Measurements from ENCODE around the gene CDH4.
A peak's percentile ranks its signal among the peaks of the same experiment; 100 is the strongest.

Gene CDH4

DNA sequence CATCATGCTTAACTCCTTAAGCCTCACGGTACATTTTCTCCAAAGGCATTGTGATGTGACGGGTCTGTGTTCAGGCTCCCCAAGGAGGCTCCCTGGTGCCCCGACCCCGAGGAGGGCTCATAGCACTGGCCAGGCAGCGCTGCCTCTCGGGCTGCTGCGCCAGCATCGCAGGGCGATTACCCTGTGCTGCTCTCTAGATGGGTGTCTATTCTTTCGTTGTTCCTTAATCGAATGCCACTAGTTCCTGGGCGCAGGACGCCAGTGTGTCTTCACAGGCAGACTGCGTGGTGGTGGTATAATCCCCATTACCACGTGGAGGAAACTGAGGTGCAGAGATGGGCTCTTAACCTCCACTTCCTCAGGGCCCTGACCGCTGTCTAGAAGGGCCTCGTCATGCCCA, 267.4 kb downstream of the CDH4 start:
- DNase-seq (ENCODE audit: low spot score) = no peak

- no peak for DNase-seq (ENCODE audit: low spot score)
Measured at GRCh38 chr20:61520076-61520892, 268.2 kb downstream of the CDH4 start.

DNA sequence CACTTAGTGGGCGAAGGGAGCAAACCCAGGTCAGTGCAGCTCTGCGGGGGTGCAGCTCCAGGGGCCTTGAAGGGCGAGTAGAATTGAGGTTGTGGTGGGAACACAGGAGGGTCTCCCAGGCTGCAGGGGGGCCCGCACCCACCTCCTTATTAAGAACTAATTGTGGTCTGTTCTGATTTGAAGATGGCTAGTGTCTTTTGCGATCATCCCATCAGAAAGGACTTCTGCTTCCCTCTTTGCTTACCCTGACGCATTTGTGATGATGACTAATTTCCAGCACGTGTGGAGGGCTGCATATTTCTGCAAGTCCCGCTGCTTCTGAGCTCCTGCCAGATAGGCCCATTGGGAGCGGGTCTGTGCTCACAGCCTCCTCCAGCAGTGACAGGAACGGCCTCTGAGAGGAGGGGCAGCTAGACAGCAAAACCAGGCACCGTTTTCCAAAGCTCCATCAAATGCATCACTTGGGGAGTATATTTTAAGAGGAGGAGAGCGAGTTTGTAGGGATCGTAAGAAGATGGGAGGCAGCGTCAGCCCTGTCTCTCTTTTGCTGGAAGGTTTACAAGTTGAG, 268.9 kb downstream of the CDH4 start:
- DNase-seq (ENCODE audit: low spot score) = no peak

DNA sequence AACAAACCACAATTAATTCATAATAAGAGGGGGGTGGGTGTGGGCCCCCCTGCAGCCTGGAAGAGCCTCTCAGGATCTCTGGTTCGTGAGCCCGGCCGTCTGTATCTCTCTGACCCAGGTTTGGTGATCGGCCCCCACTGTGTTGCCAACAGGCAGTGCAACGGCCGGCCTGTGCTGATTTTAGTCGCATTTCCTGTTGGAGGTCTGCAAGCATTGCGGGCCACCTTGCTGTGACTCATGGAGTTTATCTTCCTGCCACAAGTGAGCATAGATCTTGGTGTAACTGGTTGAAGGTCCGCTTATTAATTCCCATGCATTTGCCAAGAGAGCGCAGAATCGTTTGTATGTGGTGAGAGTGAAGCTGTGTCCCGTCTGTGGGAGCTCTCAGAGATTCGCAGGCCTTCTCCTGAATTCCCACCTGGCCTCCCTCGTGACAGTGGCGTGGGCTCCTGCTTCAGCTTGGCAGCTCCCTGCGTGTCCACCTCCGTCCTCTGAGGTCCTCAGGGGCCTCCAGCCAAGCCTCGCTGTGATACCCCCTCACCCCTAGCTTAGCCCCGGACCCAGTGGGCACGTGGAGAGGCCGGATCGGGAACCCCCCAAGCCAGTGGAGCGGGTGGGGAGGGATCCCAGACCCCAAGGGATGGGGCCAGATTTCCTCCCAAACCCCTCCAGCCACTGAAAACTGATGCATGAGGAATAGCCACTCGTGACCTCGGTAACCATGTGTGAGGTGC, 269.8 kb downstream of the CDH4 start:
- no peak for DNase-seq (ENCODE audit: low spot score)

- DNase-seq (ENCODE audit: low spot score) = no peak
Measured at GRCh38 chr20:61522498-61523090, 270.5 kb downstream of the CDH4 start.

DNA sequence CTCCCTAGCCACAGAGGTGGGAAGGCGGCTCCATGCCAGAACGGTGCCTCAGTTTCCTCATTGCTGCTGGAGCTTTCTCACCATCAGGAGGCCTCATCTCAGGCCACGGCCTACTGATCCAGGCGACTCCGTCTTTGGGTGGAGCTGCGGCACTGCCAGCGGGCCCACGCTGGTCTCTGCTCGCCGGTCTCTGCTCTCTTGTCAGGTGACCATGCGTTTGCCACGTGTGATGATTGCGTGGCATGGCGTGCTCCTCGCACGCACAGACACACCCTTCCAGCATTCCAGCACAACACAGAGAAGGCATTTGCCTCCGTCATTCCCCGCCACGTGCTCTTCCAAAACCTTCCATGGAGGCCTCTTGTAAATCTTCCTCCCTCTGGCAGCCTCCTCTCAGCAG, 271.1 kb downstream of the CDH4 start:
- no peak for DNase-seq (ENCODE audit: low spot score)

GRCh38 chr20:61524951-61525666, 273.0 kb downstream of the CDH4 start:
- DNase-seq (ENCODE audit: low spot score) = no peak

DNA sequence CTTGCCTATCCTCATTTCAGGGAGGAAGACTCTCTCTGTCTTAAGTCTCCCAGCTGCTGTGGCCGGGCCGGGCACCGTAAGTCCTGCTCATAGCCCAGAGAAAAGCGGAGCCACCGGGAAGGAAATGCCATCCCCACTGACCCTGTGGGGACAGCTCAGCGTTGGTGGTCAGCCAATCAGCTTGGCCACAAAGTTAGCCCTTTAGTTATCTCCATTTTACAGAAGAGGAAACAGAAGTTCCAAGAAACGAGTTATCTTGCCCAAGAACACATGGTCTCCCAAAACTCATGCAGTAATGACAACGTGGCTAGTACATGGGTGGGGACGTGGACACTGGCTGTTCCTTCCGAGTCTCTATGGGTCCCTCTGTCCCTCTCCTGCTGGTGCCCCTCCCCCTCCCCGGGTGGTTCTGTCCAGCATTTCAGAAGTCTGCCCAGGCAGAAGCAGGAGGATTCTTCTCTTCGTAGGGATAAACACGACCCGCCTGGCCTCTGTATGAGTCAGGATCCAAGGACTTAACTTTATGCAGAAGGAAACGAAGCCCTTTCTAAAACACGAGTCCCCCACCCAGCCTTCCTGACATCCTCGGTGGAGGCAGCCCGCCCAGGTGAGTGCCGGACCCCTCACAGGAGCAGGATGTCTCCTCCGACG, 273.8 kb downstream of the CDH4 start:
- DNase-seq (ENCODE audit: low spot score) = no peak

- DNase-seq (ENCODE audit: low spot score) = no peak
Measured at GRCh38 chr20:61526907-61527306, 274.8 kb downstream of the CDH4 start.

- no peak for DNase-seq (ENCODE audit: low spot score)
Measured at GRCh38 chr20:61527626-61528025, 275.6 kb downstream of the CDH4 start.

- DNase-seq (ENCODE audit: low spot score) = no peak
Measured at GRCh38 chr20:61528591-61528990, 276.5 kb downstream of the CDH4 start.

- DNase-seq (ENCODE audit: low spot score) = no peak
Measured at GRCh38 chr20:61529354-61529753, 277.3 kb downstream of the CDH4 start.

DNA sequence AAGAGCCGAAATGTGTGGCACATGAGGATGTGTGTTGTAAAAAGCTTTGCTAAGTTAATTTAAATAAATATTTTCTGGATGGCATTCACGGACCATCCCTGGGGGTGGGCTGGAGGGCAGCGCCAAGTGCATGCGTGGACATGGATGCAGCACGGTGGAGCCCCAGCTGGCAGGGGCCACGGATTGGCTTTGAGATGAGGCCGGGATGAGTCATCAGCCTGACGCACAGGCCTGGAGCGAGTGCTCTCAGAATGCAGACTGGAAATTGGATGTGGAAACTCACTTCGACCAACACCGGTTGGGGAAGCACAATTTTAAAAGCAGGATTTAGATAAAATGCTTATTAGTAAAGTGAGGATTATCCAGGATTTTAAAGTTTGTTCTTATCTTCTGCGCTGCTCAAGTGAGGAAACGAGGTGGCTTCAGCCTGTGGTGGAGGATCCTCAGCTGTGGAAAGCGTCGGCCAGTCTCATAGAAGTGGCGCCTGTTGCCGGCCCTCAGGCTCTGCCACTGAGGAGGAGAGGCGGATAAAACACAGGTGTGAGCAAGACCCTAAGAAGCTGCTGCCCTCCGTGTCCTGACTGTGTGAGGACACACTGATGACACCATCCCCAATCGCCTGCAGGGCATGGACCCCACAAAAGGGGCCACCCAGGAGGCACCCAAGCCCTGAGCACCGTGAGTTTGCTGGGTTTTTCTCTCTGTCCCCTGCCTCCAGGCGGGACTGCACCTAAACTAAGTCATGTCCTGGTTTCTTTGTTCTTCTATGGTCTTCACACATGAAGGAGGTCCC, 279.7 kb downstream of the CDH4 start:
- DNase-seq (ENCODE audit: low spot score) = peak; percentile 38

DNA sequence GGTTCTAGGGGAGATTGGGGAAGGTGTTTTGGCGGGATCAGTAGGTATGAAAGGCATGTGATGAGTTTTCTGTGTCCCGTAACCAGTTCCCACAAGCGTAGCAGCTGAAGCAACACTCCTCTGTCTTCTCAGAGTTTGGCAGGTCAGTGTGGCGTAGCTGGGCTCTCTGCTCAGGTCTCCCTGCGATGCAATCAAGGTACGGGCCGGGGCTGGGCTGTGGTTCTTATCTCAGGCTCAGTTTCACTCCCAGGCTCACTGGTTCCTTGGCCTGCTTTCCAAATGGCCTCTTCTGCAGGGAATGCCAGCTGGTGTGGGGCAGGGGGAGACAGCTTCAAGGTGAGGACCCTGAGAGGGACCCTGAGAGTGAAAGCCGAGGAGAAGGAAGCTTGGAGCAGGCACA, 280.7 kb downstream of the CDH4 start:
- DNase-seq (ENCODE audit: low spot score) = no peak

DNA sequence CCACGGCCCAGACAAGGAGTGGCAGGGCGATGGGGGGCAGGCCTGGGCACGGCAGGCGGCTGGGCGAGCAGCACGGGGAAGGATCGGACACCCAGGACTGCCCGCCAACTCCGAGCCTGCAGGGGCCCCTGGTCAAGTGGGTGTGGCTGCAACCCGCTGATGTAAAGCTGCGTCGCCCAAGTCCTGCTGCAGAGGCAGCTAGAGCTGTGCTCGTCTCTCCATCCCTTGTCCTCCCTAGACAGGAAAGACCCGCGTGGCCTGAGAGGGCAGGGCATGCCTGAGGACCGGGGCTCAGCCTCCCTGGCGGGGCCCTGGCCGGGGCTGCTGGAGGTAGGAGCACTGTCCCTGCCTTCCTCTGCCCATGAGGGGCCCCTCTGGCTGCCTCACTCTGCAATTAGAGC, 281.2 kb downstream of the CDH4 start:
- no peak for DNase-seq (ENCODE audit: low spot score)

GRCh38 chr20:61534346-61534745, 282.3 kb downstream of the CDH4 start:
- no peak for DNase-seq (ENCODE audit: low spot score)

- no peak for DNase-seq (ENCODE audit: low spot score)
Measured at GRCh38 chr20:61535091-61535490, 283.0 kb downstream of the CDH4 start.

DNA sequence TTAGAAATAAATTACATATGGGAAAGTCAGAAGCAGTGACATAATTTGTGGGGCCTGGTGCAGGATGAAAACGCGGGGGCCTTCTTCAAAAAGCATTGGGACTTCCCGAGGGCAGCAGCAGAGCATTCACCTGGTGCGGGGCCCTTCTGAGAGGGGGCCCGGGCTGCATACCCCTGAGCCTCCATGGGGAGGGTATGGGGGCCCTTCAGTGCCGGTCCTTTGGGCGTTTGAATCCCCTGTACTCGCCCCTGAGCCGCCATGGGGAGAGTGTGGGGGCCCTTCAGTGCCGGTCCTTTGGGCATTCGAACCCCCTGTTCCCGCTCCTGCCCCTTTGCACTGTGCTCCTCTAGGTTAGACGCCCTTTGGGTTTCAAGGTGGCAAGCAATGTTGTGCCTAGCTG, 283.5 kb downstream of the CDH4 start:
- no peak for DNase-seq (ENCODE audit: low spot score)

DNA sequence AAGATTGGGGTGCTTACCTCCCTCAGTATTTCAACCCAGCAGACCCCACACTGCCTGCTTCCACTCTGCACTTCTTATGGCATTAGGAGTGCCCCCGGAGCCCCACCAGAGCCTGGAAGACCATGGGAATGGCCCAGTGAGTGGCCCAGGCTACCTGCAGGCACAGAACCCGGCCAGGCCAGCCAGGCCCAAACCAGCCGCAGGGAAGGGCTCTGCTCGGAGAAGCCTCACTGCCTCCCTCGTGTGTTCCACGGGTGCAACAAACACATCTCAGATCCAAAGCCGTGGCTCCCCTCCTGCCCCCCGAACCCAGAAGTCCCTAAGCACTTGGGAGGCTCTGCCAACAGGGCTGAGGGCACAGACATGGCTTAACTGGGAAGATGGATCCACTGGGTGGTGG, 283.9 kb downstream of the CDH4 start:
- no peak for DNase-seq (ENCODE audit: low spot score)

- no peak for DNase-seq (ENCODE audit: low spot score)
Measured at GRCh38 chr20:61536671-61537070, 284.6 kb downstream of the CDH4 start.
